ENCODE results near the gene SHMT2.

GRCh38 chr12:57231276-57232021 is 1.9 kb downstream of the SHMT2 start:
- TF ChIP-seq CTCF (IDR thresholded peaks at IDR 0.05) (no peak), POLR2A (IDR thresholded peaks at IDR 0.05) (no peak)
